Measurements from ENCODE around the gene CNIH2.

- TF ChIP-seq SETDB1 (IDR thresholded peaks at IDR 0.05; ENCODE audit: low read length) (no peak), ZNF830 (CRISPR knock-in tag; IDR thresholded peaks at IDR 0.05) (no peak), CHD2 (IDR thresholded peaks at IDR 0.05; ENCODE audit: low read depth, low read length) (no peak), SMC3 (conservative IDR thresholded peaks at IDR 0.05; ENCODE audit: insufficient read depth, low read depth, low read length) (no peak)
Observed at GRCh38 chr11:66314186-66314501, 36.2 kb downstream of the CNIH2 start.

All from K562 (cell line).